Ishikawa (cell line): ENCODE measurements around the gene TEX11.

Experiments used
- CEBPB ChIP-seq: IDR thresholded peaks from 2 replicates; pipeline ENCODE4 v1.6.1; 2012
- CREB1 ChIP-seq: IDR thresholded peaks from 2 replicates; pipeline ENCODE4 v1.6.1; 2012; ENCODE audit warnings: low read depth
- EGR1 ChIP-seq: IDR thresholded peaks from 2 replicates; pipeline ENCODE4 v1.6.1; 2012
- EP300 ChIP-seq: IDR thresholded peaks from 2 replicates; pipeline ENCODE4 v1.6.1; 2012; ENCODE audit warnings: borderline replicate concordance
- FOXM1 ChIP-seq: IDR thresholded peaks from 2 replicates; pipeline ENCODE4 v1.6.1; 2012; ENCODE audit warnings: low read depth, borderline replicate concordance
- NFIC ChIP-seq: IDR thresholded peaks from 2 replicates; pipeline ENCODE4 v1.6.1; 2012
- RAD21 ChIP-seq: IDR thresholded peaks from 2 replicates; pipeline ENCODE4 v1.6.1; 2012; ENCODE audit warnings: low read depth
- TAF1 ChIP-seq: IDR thresholded peaks from 2 replicates; pipeline ENCODE4 v1.6.1; 2012; ENCODE audit warnings: low read depth, mild to moderate bottlenecking
- TCF12 ChIP-seq: IDR thresholded peaks from 2 replicates; pipeline ENCODE4 v1.6.1; 2012; ENCODE audit warnings: low read depth
- TEAD4 ChIP-seq: IDR thresholded peaks from 2 replicates; pipeline ENCODE4 v1.6.1; 2012
- YY1 ChIP-seq: IDR thresholded peaks from 2 replicates; pipeline ENCODE4 v1.6.1; 2012; ENCODE audit warnings: low read depth
- ZBTB7A ChIP-seq: IDR thresholded peaks from 2 replicates; pipeline ENCODE4 v1.6.1; 2012; ENCODE audit warnings: low read depth
- TF ChIP-seq, protein P1 (sequence below): IDR thresholded peaks from 2 replicates; pipeline ENCODE4 v1.6.1; 2012; ENCODE audit warnings: low read depth, mild to moderate bottlenecking
- TF ChIP-seq, protein P2 (sequence below): IDR thresholded peaks from 2 replicates; pipeline ENCODE4 v1.6.1; 2012
- TF ChIP-seq, protein P3 (sequence below): IDR thresholded peaks from 2 replicates; pipeline ENCODE4 v1.6.1; 2012

TEX11 gene

DNA sequence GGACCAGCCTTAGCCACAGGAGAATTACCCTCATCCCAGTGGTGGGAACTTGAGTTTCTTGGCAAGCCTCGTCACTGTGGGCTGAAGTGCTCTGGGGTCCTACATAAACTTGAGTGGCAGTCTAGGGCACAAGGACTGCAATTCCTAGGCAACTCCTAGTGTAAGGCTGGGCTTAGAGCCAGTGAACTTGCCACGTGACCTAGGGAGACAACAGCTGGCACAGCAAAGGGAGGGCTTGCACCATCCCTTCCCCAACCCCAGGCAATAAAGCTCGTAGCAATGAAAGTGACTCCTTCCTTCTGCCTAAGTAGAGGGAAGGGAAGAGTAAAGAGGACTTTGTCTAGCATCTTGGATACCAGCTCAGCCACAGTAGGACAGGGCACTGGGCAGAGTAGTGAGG, 81.8 kb downstream of the TEX11 start:
- TF ChIP-seq ZBTB7A: no peak
- no peak for TF ChIP-seq YY1
- no peak for TF ChIP-seq FOXM1
- no peak for TF ChIP-seq CREB1
- TF ChIP-seq, protein P1, sequence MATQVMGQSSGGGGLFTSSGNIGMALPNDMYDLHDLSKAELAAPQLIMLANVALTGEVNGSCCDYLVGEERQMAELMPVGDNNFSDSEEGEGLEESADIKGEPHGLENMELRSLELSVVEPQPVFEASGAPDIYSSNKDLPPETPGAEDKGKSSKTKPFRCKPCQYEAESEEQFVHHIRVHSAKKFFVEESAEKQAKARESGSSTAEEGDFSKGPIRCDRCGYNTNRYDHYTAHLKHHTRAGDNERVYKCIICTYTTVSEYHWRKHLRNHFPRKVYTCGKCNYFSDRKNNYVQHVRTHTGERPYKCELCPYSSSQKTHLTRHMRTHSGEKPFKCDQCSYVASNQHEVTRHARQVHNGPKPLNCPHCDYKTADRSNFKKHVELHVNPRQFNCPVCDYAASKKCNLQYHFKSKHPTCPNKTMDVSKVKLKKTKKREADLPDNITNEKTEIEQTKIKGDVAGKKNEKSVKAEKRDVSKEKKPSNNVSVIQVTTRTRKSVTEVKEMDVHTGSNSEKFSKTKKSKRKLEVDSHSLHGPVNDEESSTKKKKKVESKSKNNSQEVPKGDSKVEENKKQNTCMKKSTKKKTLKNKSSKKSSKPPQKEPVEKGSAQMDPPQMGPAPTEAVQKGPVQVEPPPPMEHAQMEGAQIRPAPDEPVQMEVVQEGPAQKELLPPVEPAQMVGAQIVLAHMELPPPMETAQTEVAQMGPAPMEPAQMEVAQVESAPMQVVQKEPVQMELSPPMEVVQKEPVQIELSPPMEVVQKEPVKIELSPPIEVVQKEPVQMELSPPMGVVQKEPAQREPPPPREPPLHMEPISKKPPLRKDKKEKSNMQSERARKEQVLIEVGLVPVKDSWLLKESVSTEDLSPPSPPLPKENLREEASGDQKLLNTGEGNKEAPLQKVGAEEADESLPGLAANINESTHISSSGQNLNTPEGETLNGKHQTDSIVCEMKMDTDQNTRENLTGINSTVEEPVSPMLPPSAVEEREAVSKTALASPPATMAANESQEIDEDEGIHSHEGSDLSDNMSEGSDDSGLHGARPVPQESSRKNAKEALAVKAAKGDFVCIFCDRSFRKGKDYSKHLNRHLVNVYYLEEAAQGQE: no peak
- TF ChIP-seq EP300: no peak
- no peak for TF ChIP-seq TCF12
- TF ChIP-seq RAD21: no peak
- TF ChIP-seq CEBPB: no peak
- TF ChIP-seq TAF1: no peak
- TF ChIP-seq EGR1: no peak
- TF ChIP-seq, protein P2, sequence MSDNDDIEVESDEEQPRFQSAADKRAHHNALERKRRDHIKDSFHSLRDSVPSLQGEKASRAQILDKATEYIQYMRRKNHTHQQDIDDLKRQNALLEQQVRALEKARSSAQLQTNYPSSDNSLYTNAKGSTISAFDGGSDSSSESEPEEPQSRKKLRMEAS: no peak
- TF ChIP-seq TEAD4: no peak

DNA sequence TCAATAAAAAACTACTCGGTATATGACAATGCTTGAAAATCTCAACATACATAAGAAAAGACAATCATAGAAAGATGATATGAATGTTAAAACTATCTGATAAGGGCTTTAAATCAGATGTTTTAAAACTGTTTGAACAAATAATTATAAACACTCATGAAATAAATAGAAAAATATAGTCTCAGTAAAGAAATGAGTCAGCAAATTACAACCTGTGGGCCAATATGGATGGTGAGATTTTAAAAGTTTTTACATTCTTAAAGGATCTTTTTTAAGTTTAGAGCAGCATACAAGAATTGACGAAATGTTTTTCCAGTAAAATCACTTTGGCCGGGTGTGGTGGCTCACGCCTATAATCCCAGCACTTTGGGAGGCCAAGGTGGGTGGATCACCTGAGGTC, 83.1 kb downstream of the TEX11 start:
- no peak for TF ChIP-seq TAF1
- no peak for TF ChIP-seq CREB1
- TF ChIP-seq TEAD4: no peak
- TF ChIP-seq, protein P3, sequence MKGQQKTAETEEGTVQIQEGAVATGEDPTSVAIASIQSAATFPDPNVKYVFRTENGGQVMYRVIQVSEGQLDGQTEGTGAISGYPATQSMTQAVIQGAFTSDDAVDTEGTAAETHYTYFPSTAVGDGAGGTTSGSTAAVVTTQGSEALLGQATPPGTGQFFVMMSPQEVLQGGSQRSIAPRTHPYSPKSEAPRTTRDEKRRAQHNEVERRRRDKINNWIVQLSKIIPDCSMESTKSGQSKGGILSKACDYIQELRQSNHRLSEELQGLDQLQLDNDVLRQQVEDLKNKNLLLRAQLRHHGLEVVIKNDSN: no peak
- TF ChIP-seq ZBTB7A: no peak
- no peak for TF ChIP-seq YY1
- TF ChIP-seq, protein P1: no peak
- no peak for TF ChIP-seq EP300
- TF ChIP-seq NFIC: no peak
- no peak for TF ChIP-seq RAD21
- TF ChIP-seq FOXM1: no peak
- TF ChIP-seq TCF12: no peak

DNA sequence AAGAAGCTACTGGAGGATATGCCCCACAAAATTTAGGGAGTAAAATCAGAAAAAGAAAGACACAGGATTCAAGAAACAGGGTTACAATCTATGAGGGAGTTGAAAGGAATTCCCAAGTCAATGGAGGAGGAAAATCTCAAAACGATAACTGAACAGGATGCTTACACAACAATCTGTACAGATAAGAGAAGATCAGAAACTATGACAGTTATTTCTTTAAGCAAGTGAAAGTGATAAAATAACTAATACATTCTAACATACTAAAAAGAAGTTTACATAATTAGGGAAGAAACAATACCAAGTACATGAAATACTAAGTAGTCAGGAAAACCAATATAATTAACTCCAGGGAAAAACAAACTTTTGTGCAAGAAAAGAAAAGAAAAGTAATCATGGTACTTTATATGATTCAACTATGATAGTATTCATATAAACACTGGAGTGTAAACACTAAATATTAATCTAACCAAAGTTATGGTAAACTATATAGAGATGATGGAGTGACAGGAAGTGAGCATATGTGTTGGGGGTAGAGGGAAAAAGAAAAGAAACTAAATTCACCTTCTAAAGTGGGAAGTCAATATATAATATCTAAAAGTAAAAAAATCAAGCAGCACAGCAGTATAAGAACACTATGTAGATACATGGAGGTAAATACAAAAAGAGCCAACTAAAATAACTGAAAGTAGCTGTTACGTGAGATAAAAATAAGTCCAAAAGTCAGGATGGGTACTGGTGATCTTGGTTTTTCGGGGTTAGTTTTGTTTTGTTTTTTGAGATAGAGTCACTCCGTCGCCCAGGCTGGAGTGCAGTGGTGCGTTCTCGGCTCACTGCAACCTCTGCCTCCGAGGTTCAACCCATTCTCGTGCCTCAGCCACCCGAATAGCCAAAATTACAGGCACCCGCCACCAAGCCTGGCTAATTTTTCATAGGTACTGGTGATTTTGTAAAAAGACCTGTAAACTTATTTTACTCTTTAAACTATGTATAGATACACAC, 99.3 kb downstream of the TEX11 start:
- TF ChIP-seq FOXM1 (no peak), CREB1 (no peak), YY1 (no peak), NFIC (no peak), CEBPB (no peak), TEAD4 (no peak), EP300 (no peak), RAD21 (no peak), TCF12 (no peak)
- TF ChIP-seq, protein P2: no peak
- TF ChIP-seq, protein P1: no peak

DNA sequence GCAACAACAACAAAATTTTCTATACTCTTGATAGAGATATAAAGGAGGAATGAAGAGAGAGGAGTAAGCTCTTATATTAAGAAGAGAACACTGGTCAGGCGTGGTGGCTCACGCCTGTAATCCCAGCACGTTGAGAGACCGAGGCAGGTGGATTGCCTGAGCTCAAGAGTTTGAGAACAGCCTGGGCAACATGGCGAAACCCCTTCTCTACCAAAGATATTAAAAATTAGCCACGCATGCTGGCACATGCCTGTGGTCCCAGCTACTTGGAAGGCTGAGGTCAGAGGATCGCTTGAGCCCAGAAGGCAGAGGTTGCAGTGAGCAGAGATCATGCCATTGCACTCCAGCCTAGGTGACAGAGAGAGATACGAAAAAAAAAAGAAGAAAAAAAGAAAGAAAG, 102.4 kb downstream of the TEX11 start:
- TF ChIP-seq TCF12 (no peak), CREB1 (no peak), CEBPB (no peak), NFIC (no peak), EGR1 (no peak), FOXM1 (no peak), TAF1 (no peak), ZBTB7A (no peak), RAD21 (no peak), TEAD4 (no peak), YY1 (no peak), EP300 (no peak)
- TF ChIP-seq, protein P3: no peak
- TF ChIP-seq, protein P2: no peak
- TF ChIP-seq, protein P1: no peak
